Suprapubic skin (tissue), 4 donors: Measurements from ENCODE around the gene SPANXD. TPM values are rescaled to one million over a fixed set of nuclear protein-coding genes. Genes with fewer than 3 reads are reported as not detected.

Source experiments
- DNase-seq, 2 donors: peaks; one replicate each; pipeline ENCODE4 v3.0.0-alpha.2; 2019; ENCODE audit warnings: low spot score in 2 of 2
- H3K27ac ChIP-seq: fragments of 200-600 bp; sonication (generic); one replicate; pipeline ENCODE4 v1.5.1; 2019
- H3K27me3 ChIP-seq: fragments of 200-600 bp; sonication (generic); one replicate; pipeline ENCODE4 v1.5.1; 2019
- H3K36me3 ChIP-seq: fragments of 200-600 bp; sonication (generic); one replicate; pipeline ENCODE4 v1.5.1; 2019
- H3K4me1 ChIP-seq: fragments of 200-600 bp; sonication (generic); one replicate; pipeline ENCODE4 v1.5.1; 2019
- H3K4me3 ChIP-seq: fragments of 200-600 bp; sonication (generic); one replicate; pipeline ENCODE4 v1.5.1; 2019; ENCODE audit warnings: mild to moderate bottlenecking
- H3K9me3 ChIP-seq: fragments of 200-600 bp; sonication (generic); one replicate; pipeline ENCODE4 v1.5.1; 2019
- EP300 ChIP-seq: sonication (generic); formaldehyde crosslinking; IDR thresholded peaks from one replicate; pipeline ENCODE4 v1.6.1; 2017; ENCODE audit warnings: antibody characterized with exemption
- POLR2A ChIP-seq, 2 donors: fragments of 450-650 bp; IDR thresholded peaks; one replicate each; pipeline ENCODE4 v1.6.1; 2017; ENCODE audit warnings: antibody characterized with exemption in 2 of 2, mild to moderate bottlenecking in 2 of 2, moderate library complexity in 2 of 2
- POLR2AphosphoS5 ChIP-seq, 3 donors: sonication (generic); formaldehyde crosslinking; IDR thresholded peaks; one replicate each; pipeline ENCODE4 v1.6.1; 2017; ENCODE audit warnings: antibody characterized with exemption in 3 of 3
- WGBS: methylation state at CpG from one replicate; pipeline ENCODE4 v1.1.5; 2018; 5-methylcytosine and 5-hydroxymethylcytosine counted together
- total RNA-seq, 4 donors: library from RNA; depleted of rRNA; stranded (reverse); fragments of >200 nt; gene quantifications; one replicate each; pipeline ENCODE4 v1.1.0, GENCODE V29; 2016
- TF ChIP-seq, protein P1 (sequence below), 2 donors: fragments of 200-600 bp in 1 of 2; fragments of 450-650 bp in 1 of 2; sonication (generic) in 1 of 2; IDR thresholded peaks; one replicate each; pipeline ENCODE4 v1.5.1; 2016 to 2019; ENCODE audit warnings: antibody characterized with exemption in 2 of 2, mild to moderate bottlenecking in 1 of 2, moderate library complexity in 1 of 2

The SPANXD gene
- total RNA-seq, 4 donors from 2014 or later = not detected

DNA sequence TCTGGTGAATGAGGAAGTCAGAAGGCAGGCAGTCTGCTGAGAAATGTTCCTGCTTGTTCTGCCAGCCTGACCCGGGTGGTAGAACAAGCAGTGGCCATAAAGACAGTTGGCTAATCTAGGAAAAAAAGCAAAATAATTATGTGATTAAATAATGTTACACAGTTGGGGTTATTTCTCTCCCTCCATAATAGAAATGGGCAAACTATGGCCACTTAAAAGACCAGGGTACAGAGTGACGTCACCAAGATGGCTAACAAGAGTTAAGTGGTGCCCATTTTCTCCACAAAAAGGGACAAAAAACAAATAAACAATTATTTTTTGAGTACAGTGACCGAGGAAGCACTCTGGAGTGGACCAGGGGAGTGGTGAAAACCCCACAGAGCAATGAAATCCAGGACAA lies 16.1 kb upstream of the SPANXD start:
- no peaks in the 10 kb centered on the region for H3K36me3 ChIP-seq
- H3K4me3 ChIP-seq = no peak overlapping the region
- no peaks in the 10 kb centered on the region for H3K27me3 ChIP-seq
- H3K4me1 ChIP-seq = no peaks in the 10 kb centered on the region
- no peak for DNase-seq
- no peaks in the 10 kb centered on the region for H3K9me3 ChIP-seq
- 52% methylated on average over 3 of the region's 3 CpGs for WGBS
- TF ChIP-seq EP300 (no peak), POLR2A (IDR thresholded peaks at IDR 0.05) (no peak), POLR2AphosphoS5 (IDR thresholded peaks at IDR 0.05) (no peak)
- TF ChIP-seq, protein P1, sequence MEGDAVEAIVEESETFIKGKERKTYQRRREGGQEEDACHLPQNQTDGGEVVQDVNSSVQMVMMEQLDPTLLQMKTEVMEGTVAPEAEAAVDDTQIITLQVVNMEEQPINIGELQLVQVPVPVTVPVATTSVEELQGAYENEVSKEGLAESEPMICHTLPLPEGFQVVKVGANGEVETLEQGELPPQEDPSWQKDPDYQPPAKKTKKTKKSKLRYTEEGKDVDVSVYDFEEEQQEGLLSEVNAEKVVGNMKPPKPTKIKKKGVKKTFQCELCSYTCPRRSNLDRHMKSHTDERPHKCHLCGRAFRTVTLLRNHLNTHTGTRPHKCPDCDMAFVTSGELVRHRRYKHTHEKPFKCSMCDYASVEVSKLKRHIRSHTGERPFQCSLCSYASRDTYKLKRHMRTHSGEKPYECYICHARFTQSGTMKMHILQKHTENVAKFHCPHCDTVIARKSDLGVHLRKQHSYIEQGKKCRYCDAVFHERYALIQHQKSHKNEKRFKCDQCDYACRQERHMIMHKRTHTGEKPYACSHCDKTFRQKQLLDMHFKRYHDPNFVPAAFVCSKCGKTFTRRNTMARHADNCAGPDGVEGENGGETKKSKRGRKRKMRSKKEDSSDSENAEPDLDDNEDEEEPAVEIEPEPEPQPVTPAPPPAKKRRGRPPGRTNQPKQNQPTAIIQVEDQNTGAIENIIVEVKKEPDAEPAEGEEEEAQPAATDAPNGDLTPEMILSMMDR (IDR thresholded peaks at IDR 0.05) = no peak
- H3K27ac ChIP-seq = no peak overlapping the region

GRCh38 chrX:141701072-141701471 lies 2.5 kb upstream of the SPANXD start:
- no peak for DNase-seq
- Histone ChIP-seq H3K36me3 (no peaks in the 10 kb centered on the region), H3K27me3 (no peaks in the 10 kb centered on the region), H3K27ac (no peak overlapping the region), H3K4me1 (no peaks in the 10 kb centered on the region), H3K4me3 (no peak overlapping the region), H3K9me3 (no peaks in the 10 kb centered on the region)
- WGBS = 72% methylated on average over 4 of the region's 4 CpGs
- TF ChIP-seq POLR2AphosphoS5 (IDR thresholded peaks at IDR 0.05) = no peak
- TF ChIP-seq EP300 = no peak

DNA sequence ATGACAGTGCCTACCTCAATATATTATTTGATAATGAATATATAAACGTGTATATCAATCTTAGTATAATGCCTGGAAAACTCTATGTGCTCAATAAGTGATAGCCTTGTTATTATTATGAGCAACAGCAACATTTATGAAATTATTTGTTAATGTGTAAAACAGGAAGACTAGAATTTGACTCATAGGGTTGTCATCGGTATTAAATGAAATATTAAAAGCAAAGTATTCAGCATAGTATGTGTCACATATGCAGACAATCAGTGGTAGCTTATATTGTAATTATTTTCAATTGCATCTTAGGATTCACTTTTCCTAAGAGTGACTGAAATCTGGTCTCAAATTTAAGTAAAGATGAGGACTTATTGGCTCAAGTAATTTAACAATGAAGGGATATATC lies 24.6 kb downstream of the SPANXD start:
- Histone ChIP-seq H3K4me1 (no peaks in the 10 kb centered on the region), H3K9me3 (no peaks in the 10 kb centered on the region), H3K27me3 (no peaks in the 10 kb centered on the region), H3K4me3 (no peak overlapping the region), H3K27ac (no peak overlapping the region), H3K36me3 (no peaks in the 10 kb centered on the region)
- TF ChIP-seq, protein P1 (IDR thresholded peaks at IDR 0.05) = no peak
- TF ChIP-seq POLR2A (IDR thresholded peaks at IDR 0.05) (no peak), EP300 (no peak), POLR2AphosphoS5 (IDR thresholded peaks at IDR 0.05) (no peak)
- 54% methylated on average over 2 of the region's 2 CpGs for WGBS
- no peak for DNase-seq

DNA sequence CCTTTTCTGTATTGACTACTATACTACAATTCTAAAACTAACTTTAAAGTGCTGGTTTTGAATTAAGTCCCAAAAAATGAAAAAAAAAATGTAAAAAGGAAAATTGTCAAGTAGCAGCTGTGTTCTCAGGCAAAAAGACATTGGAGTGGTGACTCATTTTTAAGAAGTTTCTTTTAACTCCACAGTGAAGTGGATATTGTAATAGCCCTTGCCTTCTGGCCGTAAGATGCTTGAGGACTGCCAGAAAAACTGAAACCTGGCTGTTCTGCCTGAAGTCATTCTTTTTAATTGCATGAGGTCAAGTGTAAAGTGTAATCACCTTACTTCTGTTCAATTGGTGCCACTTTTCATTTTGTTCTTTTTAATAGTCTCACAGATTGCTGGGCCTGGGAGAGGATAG lies 28.9 kb downstream of the SPANXD start:
- TF ChIP-seq, protein P1 (IDR thresholded peaks at IDR 0.05) = no peak
- Histone ChIP-seq H3K27ac (no peak overlapping the region), H3K4me3 (no peak overlapping the region), H3K27me3 (no peaks in the 10 kb centered on the region), H3K9me3 (no peaks in the 10 kb centered on the region), H3K4me1 (no peaks in the 10 kb centered on the region), H3K36me3 (no peaks in the 10 kb centered on the region)
- 72% methylated on average over 1 of the region's 1 CpG for WGBS
- DNase-seq = no peak

DNA sequence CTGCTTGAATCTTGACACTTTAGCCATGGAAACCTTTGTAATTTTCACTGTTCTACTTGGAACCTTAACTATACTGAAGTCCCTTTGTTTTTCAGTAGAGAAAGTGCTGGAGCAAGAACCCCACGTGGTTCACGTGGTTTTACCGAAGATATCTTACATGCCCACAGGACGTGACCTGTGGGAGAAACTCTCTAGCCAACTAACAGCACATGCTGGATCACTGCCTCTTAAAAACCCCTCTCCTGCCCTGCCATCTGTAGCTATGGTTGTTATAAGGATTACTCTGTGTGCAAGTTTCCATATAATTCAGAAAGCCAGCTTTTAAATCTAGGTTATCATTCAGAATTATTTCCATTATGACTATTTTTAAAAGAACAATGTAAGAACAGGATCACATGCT lies 30.2 kb downstream of the SPANXD start:
- H3K4me3 ChIP-seq = no peak overlapping the region
- no peaks in the 10 kb centered on the region for H3K36me3 ChIP-seq
- DNase-seq = no peak
- no peak overlapping the region for H3K27ac ChIP-seq
- TF ChIP-seq POLR2AphosphoS5 (IDR thresholded peaks at IDR 0.05) = no peak
- TF ChIP-seq, protein P1 (IDR thresholded peaks at IDR 0.05) = no peak
- TF ChIP-seq POLR2A (IDR thresholded peaks at IDR 0.05) = no peak
- no peak for TF ChIP-seq EP300
- no peaks in the 10 kb centered on the region for H3K4me1 ChIP-seq
- no peaks in the 10 kb centered on the region for H3K27me3 ChIP-seq
- no peaks in the 10 kb centered on the region for H3K9me3 ChIP-seq
- 48% methylated on average over 4 of the region's 4 CpGs for WGBS

DNA sequence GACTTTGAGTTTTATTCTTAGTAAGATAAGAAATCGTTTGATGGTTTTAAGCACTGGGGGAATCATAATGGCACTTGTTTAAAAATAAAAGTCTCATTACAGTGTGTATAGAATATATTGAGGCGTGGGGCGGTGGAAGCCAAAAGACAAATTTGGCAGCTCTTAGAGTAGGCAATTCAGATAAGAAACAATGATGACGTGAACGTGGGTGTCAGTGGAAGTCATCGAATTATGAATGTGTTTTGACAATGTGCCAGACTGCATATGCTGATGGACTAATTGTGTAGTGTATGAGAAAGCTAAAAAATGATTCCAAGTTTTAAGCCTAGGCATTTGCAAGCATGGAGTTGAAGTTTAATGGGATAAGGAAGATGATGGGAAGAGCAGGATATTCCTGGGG lies 35.8 kb downstream of the SPANXD start:
- DNase-seq = no peak
- H3K36me3 ChIP-seq = no peaks in the 10 kb centered on the region
- no peak overlapping the region for H3K4me3 ChIP-seq

More for the DNA sequence above, 35.8 kb downstream of the SPANXD start:
- no peak for TF ChIP-seq EP300
- no peak for TF ChIP-seq POLR2AphosphoS5 (IDR thresholded peaks at IDR 0.05)
- WGBS = 67% methylated on average over 6 of the region's 6 CpGs
- no peaks in the 10 kb centered on the region for H3K27me3 ChIP-seq
- no peak overlapping the region for H3K27ac ChIP-seq
- no peaks in the 10 kb centered on the region for H3K9me3 ChIP-seq
- no peaks in the 10 kb centered on the region for H3K4me1 ChIP-seq
